Heart left ventricle (tissue), 13 donors: ENCODE results near the gene CREB3L1.

Experiments used
- POLR2A ChIP-seq, 2 donors: fragments of 450-650 bp; IDR thresholded peaks; one replicate each; pipeline ENCODE4 v1.6.1; 2017; ENCODE audit warnings: antibody characterized with exemption in 2 of 2, mild to moderate bottlenecking in 2 of 2, moderate library complexity in 2 of 2
- TF ChIP-seq, protein P1 (sequence below), 12 donors: fragments of 200-600 bp; sonication (generic) in 4 of 12; IDR thresholded peaks; one replicate each; pipeline versions ENCODE4 v1.5.0 to v1.8.0; 2018 to 2022; ENCODE audit warnings: antibody characterized with exemption in 12 of 12, mild to moderate bottlenecking in 5 of 12
- donor health status: ischemic (EF 13 %, LVEDD 7.1; RV severe dilation, severe dysfunction).
- donor health status: DM: no; HTN: yes; CAD: no.
- donor health status: DM: no; HTN: no; CAD: no.
- donor health status: ischemic (EF 25% LVEDD 6.9; RV normal size, moderate dysfunction).
- donor health status: ischemic (EF 25% LVEDD 5.7; RV mildly dilated, moderate dysfunction).
- donor health status: ischemic (EF 35%, LVEDD 5.7; RV mildly dilated, moderate dysfunction).
- donor health status: nonischemic (EF 11% LVEDD 7.7; RV severe dilation, severe dysfunction).
- donor health status: DM: yes; HTN: yes; CAD: no.
- donor health status: PGD.
- donor health status: ischemic (EF 29% LVEDD 5.4; RV normal size, mild dysfunction).
- donor health status: nonischemic (EF 23%, LVEDD 6.1; RV moderate dilation, normal function).

DNA sequence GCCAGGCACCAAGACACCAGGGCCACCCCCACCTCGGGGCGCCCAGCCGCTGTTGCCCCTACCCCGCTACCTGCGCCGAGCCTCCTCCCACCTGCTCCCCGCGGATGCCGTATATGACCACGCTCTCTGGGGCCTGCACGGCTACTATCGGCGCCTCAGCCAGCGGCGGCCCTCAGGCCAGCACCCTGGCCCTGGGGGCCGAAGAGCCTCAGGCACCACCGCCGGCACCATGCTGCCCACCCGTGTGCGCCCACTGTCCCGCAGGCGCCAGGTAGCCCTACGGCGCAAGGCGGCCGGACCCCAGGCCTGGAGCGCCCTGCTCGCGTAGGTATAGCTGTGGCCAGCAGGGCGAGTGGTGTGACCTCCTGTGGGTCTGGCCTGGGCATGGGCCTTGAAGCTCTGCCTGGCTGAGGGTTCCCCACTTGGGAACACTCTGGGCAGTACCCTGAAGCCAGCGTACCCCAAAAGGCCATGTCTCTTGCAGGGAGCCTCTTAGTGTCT is 89.2 kb downstream of the CREB3L1 start:
- TF ChIP-seq, protein P1, sequence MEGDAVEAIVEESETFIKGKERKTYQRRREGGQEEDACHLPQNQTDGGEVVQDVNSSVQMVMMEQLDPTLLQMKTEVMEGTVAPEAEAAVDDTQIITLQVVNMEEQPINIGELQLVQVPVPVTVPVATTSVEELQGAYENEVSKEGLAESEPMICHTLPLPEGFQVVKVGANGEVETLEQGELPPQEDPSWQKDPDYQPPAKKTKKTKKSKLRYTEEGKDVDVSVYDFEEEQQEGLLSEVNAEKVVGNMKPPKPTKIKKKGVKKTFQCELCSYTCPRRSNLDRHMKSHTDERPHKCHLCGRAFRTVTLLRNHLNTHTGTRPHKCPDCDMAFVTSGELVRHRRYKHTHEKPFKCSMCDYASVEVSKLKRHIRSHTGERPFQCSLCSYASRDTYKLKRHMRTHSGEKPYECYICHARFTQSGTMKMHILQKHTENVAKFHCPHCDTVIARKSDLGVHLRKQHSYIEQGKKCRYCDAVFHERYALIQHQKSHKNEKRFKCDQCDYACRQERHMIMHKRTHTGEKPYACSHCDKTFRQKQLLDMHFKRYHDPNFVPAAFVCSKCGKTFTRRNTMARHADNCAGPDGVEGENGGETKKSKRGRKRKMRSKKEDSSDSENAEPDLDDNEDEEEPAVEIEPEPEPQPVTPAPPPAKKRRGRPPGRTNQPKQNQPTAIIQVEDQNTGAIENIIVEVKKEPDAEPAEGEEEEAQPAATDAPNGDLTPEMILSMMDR (IDR thresholded peaks at IDR 0.05): no peak
- TF ChIP-seq POLR2A (IDR thresholded peaks at IDR 0.05): no peak
